HepG2 (cell line): ENCODE data around the gene ADAMTS13. TPM values are rescaled to one million over a fixed set of nuclear protein-coding genes. Genes with fewer than 3 reads are reported as not detected.

ENCODE experiments used
- FOXP1 ChIP-seq, 2 experiments: fragments of 450-650 bp in 1 of 2; IDR thresholded peaks; 2 replicates each; pipeline ENCODE4 v1.6.1; 2017 to 2018; ENCODE audit warnings: antibody characterized with exemption in 1 of 2
- HHEX ChIP-seq: IDR thresholded peaks from 2 replicates; pipeline ENCODE4 v1.6.1; 2016; ENCODE audit warnings: control low read depth
- MEF2D ChIP-seq: sonication (generic); formaldehyde crosslinking; IDR thresholded peaks from 2 replicates; pipeline ENCODE4 v1.5.1; 2020; ENCODE audit warnings: mild to moderate bottlenecking, missing genetic modification reagents
- NONO ChIP-seq, 2 experiments: fragments of 450-650 bp in 1 of 2; sonication (generic) in 1 of 2; formaldehyde crosslinking in 1 of 2; IDR thresholded peaks in 1 of 2; conservative IDR thresholded peaks in 1 of 2; 2 replicates each; pipeline versions ENCODE4 v1.6.1 to v1.8.0; 2017 to 2022; ENCODE audit warnings: mild to moderate bottlenecking in 1 of 2, missing genetic modification reagents in 1 of 2, moderate library complexity in 1 of 2
- PTBP1 ChIP-seq: fragments of 200-400 bp; formaldehyde crosslinking; IDR thresholded peaks from 2 replicates; pipeline ENCODE4 v1.6.1; 2018; ENCODE audit warnings: low read length, low read depth; ENCODE audit not compliant: poor library complexity, severe bottlenecking
- RELA ChIP-seq: sonication (generic); formaldehyde crosslinking; IDR thresholded peaks from 2 replicates; pipeline ENCODE4 v1.4.0; 2020; ENCODE audit warnings: missing genetic modification reagents
- TBL1XR1 ChIP-seq: fragments of 150-350 bp; IDR thresholded peaks from 2 replicates; pipeline ENCODE4 v1.6.1; 2014; ENCODE audit warnings: borderline replicate concordance, low read length; ENCODE audit not compliant: partially characterized antibody
- TBX2 ChIP-seq: sonication (generic); formaldehyde crosslinking; IDR thresholded peaks from 2 replicates; pipeline ENCODE4 v1.5.0; 2020; ENCODE audit warnings: missing genetic modification reagents, mild to moderate bottlenecking, borderline replicate concordance
- ZMAT3 ChIP-seq: sonication (generic); formaldehyde crosslinking; conservative IDR thresholded peaks from 2 replicates; pipeline ENCODE4 v1.7.0; 2021; ENCODE audit warnings: missing genetic modification reagents
- ZNF264 ChIP-seq: sonication (generic); formaldehyde crosslinking; IDR thresholded peaks from 2 replicates; pipeline ENCODE4 v1.4.0; 2020; ENCODE audit warnings: missing genetic modification reagents
- ZNF331 ChIP-seq: sonication (generic); formaldehyde crosslinking; IDR thresholded peaks from 2 replicates; pipeline ENCODE4 v1.4.0; 2020; ENCODE audit warnings: missing genetic modification reagents
- ZNF660 ChIP-seq: sonication (generic); formaldehyde crosslinking; IDR thresholded peaks from 2 replicates; pipeline ENCODE4 v1.5.1; 2020; ENCODE audit warnings: mild to moderate bottlenecking, low read depth, missing genetic modification reagents, borderline replicate concordance
- ZNF790 ChIP-seq: sonication (generic); formaldehyde crosslinking; IDR thresholded peaks from 2 replicates; pipeline ENCODE4 v1.8.0; 2022; ENCODE audit warnings: missing genetic modification reagents, mild to moderate bottlenecking, borderline replicate concordance
- polyA plus RNA-seq, 8 experiments: library from polyadenylated mRNA; depleted of rRNA in 3 of 8; stranded (reverse) in 7 of 8; unstranded in 1 of 8; fragments of >200 nt; fragmentation: Illumina TruSeq in 4 of 8; extraction: Trizol in 4 of 8; gene quantifications; 2 replicates each; pipeline versions ENCODE4 v1.2.1 to v1.2.3, GENCODE V29; 2011 to 2016; ENCODE audit warnings: low read depth in 4 of 8, missing spikeins in 1 of 8, mixed read lengths in 1 of 8; ENCODE audit not compliant: insufficient read depth in 1 of 8
- total RNA-seq, 5 experiments: library from RNA; depleted of rRNA; stranded (reverse); fragments of >200 nt; fragmentation: Illumina TruSeq; extraction: Trizol; gene quantifications; 2 replicates each; pipeline ENCODE4 v1.2.3, GENCODE V29; 2016; ENCODE audit warnings: low read depth in 1 of 5
- TF ChIP-seq, protein P1 (sequence below): sonication (generic); formaldehyde crosslinking; IDR thresholded peaks from 2 replicates; pipeline ENCODE4 v1.4.0; 2020; ENCODE audit warnings: mild to moderate bottlenecking, missing genetic modification reagents
- TF ChIP-seq, protein P2 (sequence below): sonication (generic); formaldehyde crosslinking; IDR thresholded peaks from 2 replicates; pipeline ENCODE4 v1.4.0; 2020; ENCODE audit warnings: mild to moderate bottlenecking, missing genetic modification reagents, borderline replicate concordance
- TF ChIP-seq, protein P3 (sequence below), 2 experiments: sonication (generic) in 1 of 2; formaldehyde crosslinking in 1 of 2; IDR thresholded peaks; 2 replicates each; pipeline versions ENCODE4 v1.4.0 to v1.6.1; 2018 to 2020; ENCODE audit warnings: missing genetic modification reagents in 2 of 2, borderline replicate concordance in 1 of 2, low read depth in 1 of 2, mild to moderate bottlenecking in 1 of 2, missing biosample characterization in 1 of 2
- TF ChIP-seq, protein P4 (sequence below): sonication (generic); formaldehyde crosslinking; IDR thresholded peaks from 2 replicates; pipeline ENCODE4 v1.4.0; 2020; ENCODE audit warnings: missing genetic modification reagents; ENCODE audit errors: not compliant biosample characterization
- TF ChIP-seq, protein P5 (sequence below): sonication (generic); formaldehyde crosslinking; IDR thresholded peaks from 2 replicates; pipeline ENCODE4 v1.8.0; 2022; ENCODE audit warnings: mild to moderate bottlenecking, missing genetic modification reagents; ENCODE audit not compliant: insufficient replicate concordance

Gene ADAMTS13
- total and polyA plus RNA-seq, 2 of the 13 experiments (the other 11 are each of a cell fraction or from before 2014, with no cell fraction given) = 0.91 to 4.5 TPM

DNA sequence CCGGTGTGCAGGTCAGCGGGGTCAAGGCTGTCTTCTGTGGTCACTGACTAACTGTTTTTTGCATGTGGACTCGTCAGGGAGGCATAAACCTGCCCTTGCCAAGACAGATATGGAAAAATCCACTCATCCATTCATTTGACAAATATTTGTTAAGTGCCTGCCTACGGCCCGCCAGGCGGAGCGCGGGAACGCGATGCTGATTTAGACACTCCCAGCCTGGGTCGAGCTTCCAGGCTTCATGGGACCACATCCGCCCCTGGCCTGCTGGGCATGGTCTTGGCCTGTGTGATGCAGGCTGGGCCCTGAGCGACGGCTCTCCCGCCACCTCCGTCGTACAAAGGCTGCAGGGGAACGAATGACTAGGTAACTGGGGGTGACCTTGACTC, 84.5 kb downstream of the ADAMTS13 start (continued):
- TF ChIP-seq ZNF790 (CRISPR knock-in tag) (no peak), MEF2D (CRISPR knock-in tag) (peak; percentile 83), NONO (IDR thresholded peaks at IDR 0.05) (no peak), NONO (CRISPR knock-in tag; conservative IDR thresholded peaks at IDR 0.05) (no peak), TBL1XR1 (no peak), RELA (peak; percentile 50; the same call in 1 of the 2 replicates), ZNF264 (CRISPR knock-in tag) (peak; percentile 96), ZNF331 (CRISPR knock-in tag) (peak; percentile 90), HHEX (no peak), ZNF660 (CRISPR knock-in tag) (no peak), TBX2 (CRISPR knock-in tag) (peak; percentile 92), PTBP1 (no peak), FOXP1 (IDR thresholded peaks at IDR 0.05) (no peak), FOXP1 (CRISPR knock-in tag; IDR thresholded peaks at IDR 0.05) (0 out of 2 replicates have a peak, but pooled peaks have one; percentile 22), ZMAT3 (CRISPR knock-in tag) (peak; percentile 79)
- TF ChIP-seq, protein P1, sequence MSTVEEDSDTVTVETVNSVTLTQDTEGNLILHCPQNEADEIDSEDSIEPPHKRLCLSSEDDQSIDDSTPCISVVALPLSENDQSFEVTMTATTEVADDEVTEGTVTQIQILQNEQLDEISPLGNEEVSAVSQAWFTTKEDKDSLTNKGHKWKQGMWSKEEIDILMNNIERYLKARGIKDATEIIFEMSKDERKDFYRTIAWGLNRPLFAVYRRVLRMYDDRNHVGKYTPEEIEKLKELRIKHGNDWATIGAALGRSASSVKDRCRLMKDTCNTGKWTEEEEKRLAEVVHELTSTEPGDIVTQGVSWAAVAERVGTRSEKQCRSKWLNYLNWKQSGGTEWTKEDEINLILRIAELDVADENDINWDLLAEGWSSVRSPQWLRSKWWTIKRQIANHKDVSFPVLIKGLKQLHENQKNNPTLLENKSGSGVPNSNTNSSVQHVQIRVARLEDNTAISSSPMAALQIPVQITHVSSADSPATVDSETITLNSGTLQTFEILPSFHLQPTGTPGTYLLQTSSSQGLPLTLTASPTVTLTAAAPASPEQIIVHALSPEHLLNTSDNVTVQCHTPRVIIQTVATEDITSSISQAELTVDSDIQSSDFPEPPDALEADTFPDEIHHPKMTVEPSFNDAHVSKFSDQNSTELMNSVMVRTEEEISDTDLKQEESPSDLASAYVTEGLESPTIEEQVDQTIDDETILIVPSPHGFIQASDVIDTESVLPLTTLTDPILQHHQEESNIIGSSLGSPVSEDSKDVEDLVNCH (CRISPR knock-in tag) = no peak
- TF ChIP-seq, protein P2, sequence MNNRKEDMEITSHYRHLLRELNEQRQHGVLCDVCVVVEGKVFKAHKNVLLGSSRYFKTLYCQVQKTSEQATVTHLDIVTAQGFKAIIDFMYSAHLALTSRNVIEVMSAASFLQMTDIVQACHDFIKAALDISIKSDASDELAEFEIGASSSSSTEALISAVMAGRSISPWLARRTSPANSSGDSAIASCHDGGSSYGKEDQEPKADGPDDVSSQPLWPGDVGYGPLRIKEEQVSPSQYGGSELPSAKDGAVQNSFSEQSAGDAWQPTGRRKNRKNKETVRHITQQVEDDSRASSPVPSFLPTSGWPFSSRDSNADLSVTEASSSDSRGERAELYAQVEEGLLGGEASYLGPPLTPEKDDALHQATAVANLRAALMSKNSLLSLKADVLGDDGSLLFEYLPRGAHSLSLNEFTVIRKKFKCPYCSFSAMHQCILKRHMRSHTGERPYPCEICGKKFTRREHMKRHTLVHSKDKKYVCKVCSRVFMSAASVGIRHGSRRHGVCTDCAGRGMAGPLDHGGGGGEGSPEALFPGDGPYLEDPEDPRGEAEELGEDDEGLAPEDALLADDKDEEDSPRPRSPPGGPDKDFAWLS (CRISPR knock-in tag) = no peak
- TF ChIP-seq, protein P3, sequence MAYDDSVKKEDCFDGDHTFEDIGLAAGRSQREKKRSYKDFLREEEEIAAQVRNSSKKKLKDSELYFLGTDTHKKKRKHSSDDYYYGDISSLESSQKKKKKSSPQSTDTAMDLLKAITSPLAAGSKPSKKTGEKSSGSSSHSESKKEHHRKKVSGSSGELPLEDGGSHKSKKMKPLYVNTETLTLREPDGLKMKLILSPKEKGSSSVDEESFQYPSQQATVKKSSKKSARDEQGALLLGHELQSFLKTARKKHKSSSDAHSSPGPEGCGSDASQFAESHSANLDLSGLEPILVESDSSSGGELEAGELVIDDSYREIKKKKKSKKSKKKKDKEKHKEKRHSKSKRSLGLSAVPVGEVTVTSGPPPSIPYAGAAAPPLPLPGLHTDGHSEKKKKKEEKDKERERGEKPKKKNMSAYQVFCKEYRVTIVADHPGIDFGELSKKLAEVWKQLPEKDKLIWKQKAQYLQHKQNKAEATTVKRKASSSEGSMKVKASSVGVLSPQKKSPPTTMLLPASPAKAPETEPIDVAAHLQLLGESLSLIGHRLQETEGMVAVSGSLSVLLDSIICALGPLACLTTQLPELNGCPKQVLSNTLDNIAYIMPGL (CRISPR knock-in tag; IDR thresholded peaks at IDR 0.05; ENCODE audit: borderline replicate concordance in 1 of 2, low read depth in 1 of 2) = peak in 1 of 2 experiments; percentile 20; a peak in 1 of 4 replicates
- TF ChIP-seq, protein P4, sequence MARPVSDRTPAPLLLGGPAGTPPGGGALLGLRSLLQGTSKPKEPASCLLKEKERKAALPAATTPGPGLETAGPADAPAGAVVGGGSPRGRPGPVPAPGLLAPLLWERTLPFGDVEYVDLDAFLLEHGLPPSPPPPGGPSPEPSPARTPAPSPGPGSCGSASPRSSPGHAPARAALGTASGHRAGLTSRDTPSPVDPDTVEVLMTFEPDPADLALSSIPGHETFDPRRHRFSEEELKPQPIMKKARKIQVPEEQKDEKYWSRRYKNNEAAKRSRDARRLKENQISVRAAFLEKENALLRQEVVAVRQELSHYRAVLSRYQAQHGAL (CRISPR knock-in tag) = peak; percentile 70
- TF ChIP-seq, protein P5, sequence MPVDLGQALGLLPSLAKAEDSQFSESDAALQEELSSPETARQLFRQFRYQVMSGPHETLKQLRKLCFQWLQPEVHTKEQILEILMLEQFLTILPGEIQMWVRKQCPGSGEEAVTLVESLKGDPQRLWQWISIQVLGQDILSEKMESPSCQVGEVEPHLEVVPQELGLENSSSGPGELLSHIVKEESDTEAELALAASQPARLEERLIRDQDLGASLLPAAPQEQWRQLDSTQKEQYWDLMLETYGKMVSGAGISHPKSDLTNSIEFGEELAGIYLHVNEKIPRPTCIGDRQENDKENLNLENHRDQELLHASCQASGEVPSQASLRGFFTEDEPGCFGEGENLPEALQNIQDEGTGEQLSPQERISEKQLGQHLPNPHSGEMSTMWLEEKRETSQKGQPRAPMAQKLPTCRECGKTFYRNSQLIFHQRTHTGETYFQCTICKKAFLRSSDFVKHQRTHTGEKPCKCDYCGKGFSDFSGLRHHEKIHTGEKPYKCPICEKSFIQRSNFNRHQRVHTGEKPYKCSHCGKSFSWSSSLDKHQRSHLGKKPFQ (CRISPR knock-in tag) = no peak
